Stimulated activated naive CD8-positive, alpha-beta T cell treated with anti-CD3 and anti-CD28 coated beads, Interleukin-15, Interleukin-2, amounts not matched to agents 100 ng/mL and 50 ng/mL, for 24 hours (primary cell): Measurements from ENCODE around the gene ADCY1.
"Not testable (repeated sequence)": the region's sequence is repeated elsewhere in the genome, so short reads cannot be mapped to it uniquely, and the experiment has no call there.

Experiments used
- H3K27ac Mint-ChIP-seq: one replicate; pipeline ENCODE4 v1.8.0; 2021; ENCODE audit warnings: mild to moderate bottlenecking, mixed read lengths
- H3K27me3 Mint-ChIP-seq: one replicate; pipeline ENCODE4 v1.8.0; 2021; ENCODE audit warnings: mixed read lengths
- H3K36me3 Mint-ChIP-seq: one replicate; pipeline ENCODE4 v1.8.0; 2021; ENCODE audit warnings: low read depth, mixed read lengths
- H3K4me1 Mint-ChIP-seq: one replicate; pipeline ENCODE4 v1.8.0; 2021; ENCODE audit warnings: low read depth, mixed read lengths
- H3K4me3 Mint-ChIP-seq: one replicate; pipeline ENCODE4 v1.8.0; 2021; ENCODE audit warnings: mild to moderate bottlenecking, mixed read lengths
- H3K9me3 Mint-ChIP-seq: one replicate; pipeline ENCODE4 v1.8.0; 2021; ENCODE audit warnings: mixed read lengths

The ADCY1 gene

GRCh38 chr7:45573661-45574415 is at the start of gene ADCY1:
Gene ADCY1, plus strand, starts transcription at chr7:45574368. Its CDS starts 176 bp downstream, at chr7:45574544.
- peaks cover 41% of the 10 kb centered on the region for H3K27me3 Mint-ChIP-seq
- H3K36me3 Mint-ChIP-seq: no peaks in the 10 kb centered on the region
- no peaks in the 10 kb centered on the region for H3K9me3 Mint-ChIP-seq
- H3K4me1 Mint-ChIP-seq: no peaks in the 10 kb centered on the region
- H3K27ac Mint-ChIP-seq: no peak within 1 kb of the TSS
- H3K4me3 Mint-ChIP-seq: peak within 1 kb of the TSS; percentile 22

- H3K36me3 Mint-ChIP-seq: no peaks in the 10 kb centered on the region
- no peaks in the 10 kb centered on the region for H3K4me1 Mint-ChIP-seq
- no peak overlapping the region for H3K4me3 Mint-ChIP-seq
- no peaks in the 10 kb centered on the region for H3K27me3 Mint-ChIP-seq
- no peak overlapping the region for H3K27ac Mint-ChIP-seq
- H3K9me3 Mint-ChIP-seq: no peaks in the 10 kb centered on the region
These were observed 49.7 kb upstream of the ADCY1 start for GRCh38 chr7:45524445-45524844.

GRCh38 chr7:45525057-45525456 is 49.1 kb upstream of the ADCY1 start:
- Mint-ChIP-seq H3K4me3 (no peak overlapping the region), H3K9me3 (no peaks in the 10 kb centered on the region), H3K4me1 (no peaks in the 10 kb centered on the region), H3K36me3 (no peaks in the 10 kb centered on the region), H3K27ac (no peak overlapping the region), H3K27me3 (no peaks in the 10 kb centered on the region)

GRCh38 chr7:45543473-45543872 is 30.7 kb upstream of the ADCY1 start:
- no peaks in the 10 kb centered on the region for H3K4me1 Mint-ChIP-seq
- no peak overlapping the region for H3K4me3 Mint-ChIP-seq
- H3K27me3 Mint-ChIP-seq: peaks cover 7% of the 10 kb centered on the region
- no peak overlapping the region for H3K27ac Mint-ChIP-seq
- no peaks in the 10 kb centered on the region for H3K36me3 Mint-ChIP-seq
- H3K9me3 Mint-ChIP-seq: peaks cover 11% of the 10 kb centered on the region

- not testable (repeated sequence) for H3K4me1 Mint-ChIP-seq, H3K27ac Mint-ChIP-seq, H3K36me3 Mint-ChIP-seq, H3K4me3 Mint-ChIP-seq, H3K27me3 Mint-ChIP-seq, H3K9me3 Mint-ChIP-seq
These were observed 29.0 kb upstream of the ADCY1 start for GRCh38 chr7:45545105-45545710.

GRCh38 chr7:45548917-45549316 is 25.3 kb upstream of the ADCY1 start:
- H3K27ac Mint-ChIP-seq, H3K27me3 Mint-ChIP-seq, H3K4me3 Mint-ChIP-seq, H3K9me3 Mint-ChIP-seq, H3K36me3 Mint-ChIP-seq, H3K4me1 Mint-ChIP-seq: not testable (repeated sequence)

GRCh38 chr7:45563401-45563800 is 10.8 kb upstream of the ADCY1 start:
- no peaks in the 10 kb centered on the region for H3K36me3 Mint-ChIP-seq
- no peak overlapping the region for H3K4me3 Mint-ChIP-seq

GRCh38 chr7:45563941-45564461 is 10.2 kb upstream of the ADCY1 start:
- H3K9me3 Mint-ChIP-seq: no peaks in the 10 kb centered on the region
- no peaks in the 10 kb centered on the region for H3K36me3 Mint-ChIP-seq
- no peaks in the 10 kb centered on the region for H3K4me1 Mint-ChIP-seq
- H3K27me3 Mint-ChIP-seq: peaks cover 4% of the 10 kb centered on the region
- H3K4me3 Mint-ChIP-seq: no peak overlapping the region
- H3K27ac Mint-ChIP-seq: no peak overlapping the region

More at GRCh38 chr7:45563401-45563800, 10.8 kb upstream of the ADCY1 start:
- Mint-ChIP-seq H3K9me3 (no peaks in the 10 kb centered on the region), H3K27me3 (peaks cover 4% of the 10 kb centered on the region), H3K4me1 (no peaks in the 10 kb centered on the region), H3K27ac (no peak overlapping the region)

GRCh38 chr7:45564485-45564884 is 9.7 kb upstream of the ADCY1 start:
- H3K27me3 Mint-ChIP-seq: peaks cover 4% of the 10 kb centered on the region
- H3K4me1 Mint-ChIP-seq: no peaks in the 10 kb centered on the region
- no peak overlapping the region for H3K27ac Mint-ChIP-seq
- H3K36me3 Mint-ChIP-seq: no peaks in the 10 kb centered on the region
- H3K4me3 Mint-ChIP-seq: no peak overlapping the region
- no peaks in the 10 kb centered on the region for H3K9me3 Mint-ChIP-seq

GRCh38 chr7:45564886-45565455 is 9.2 kb upstream of the ADCY1 start:
- Mint-ChIP-seq H3K9me3 (no peaks in the 10 kb centered on the region), H3K27me3 (peaks cover 4% of the 10 kb centered on the region), H3K36me3 (no peaks in the 10 kb centered on the region), H3K27ac (no peak overlapping the region), H3K4me1 (no peaks in the 10 kb centered on the region), H3K4me3 (no peak overlapping the region)

GRCh38 chr7:45566386-45566785 is 7.8 kb upstream of the ADCY1 start:
- no peak overlapping the region for H3K27ac Mint-ChIP-seq
- H3K4me1 Mint-ChIP-seq: no peaks in the 10 kb centered on the region
- H3K36me3 Mint-ChIP-seq: no peaks in the 10 kb centered on the region
- peaks cover 8% of the 10 kb centered on the region for H3K27me3 Mint-ChIP-seq
- no peak overlapping the region for H3K4me3 Mint-ChIP-seq
- H3K9me3 Mint-ChIP-seq: no peaks in the 10 kb centered on the region

GRCh38 chr7:45566961-45567360 is 7.2 kb upstream of the ADCY1 start:
- no peak overlapping the region for H3K27ac Mint-ChIP-seq
- H3K27me3 Mint-ChIP-seq: peaks cover 8% of the 10 kb centered on the region
- H3K9me3 Mint-ChIP-seq: no peaks in the 10 kb centered on the region
- no peaks in the 10 kb centered on the region for H3K36me3 Mint-ChIP-seq
- H3K4me1 Mint-ChIP-seq: no peaks in the 10 kb centered on the region
- no peak overlapping the region for H3K4me3 Mint-ChIP-seq

GRCh38 chr7:45567713-45568112 is 6.5 kb upstream of the ADCY1 start:
- Mint-ChIP-seq H3K36me3 (no peaks in the 10 kb centered on the region), H3K4me1 (no peaks in the 10 kb centered on the region)

GRCh38 chr7:45568536-45569289 is 5.5 kb upstream of the ADCY1 start:
- Mint-ChIP-seq H3K27ac (no peak overlapping the region), H3K4me1 (no peaks in the 10 kb centered on the region), H3K4me3 (no peak overlapping the region), H3K36me3 (no peaks in the 10 kb centered on the region), H3K9me3 (no peaks in the 10 kb centered on the region), H3K27me3 (peaks cover 20% of the 10 kb centered on the region)

More at GRCh38 chr7:45567713-45568112, 6.5 kb upstream of the ADCY1 start:
- Mint-ChIP-seq H3K4me3 (no peak overlapping the region), H3K27me3 (peaks cover 13% of the 10 kb centered on the region), H3K9me3 (no peaks in the 10 kb centered on the region), H3K27ac (no peak overlapping the region)

- H3K27ac Mint-ChIP-seq: no peak overlapping the region
- no peaks in the 10 kb centered on the region for H3K9me3 Mint-ChIP-seq
- no peak overlapping the region for H3K4me3 Mint-ChIP-seq
- no peaks in the 10 kb centered on the region for H3K4me1 Mint-ChIP-seq
- peaks cover 22% of the 10 kb centered on the region for H3K27me3 Mint-ChIP-seq
- H3K36me3 Mint-ChIP-seq: no peaks in the 10 kb centered on the region
These were observed 4.9 kb upstream of the ADCY1 start for GRCh38 chr7:45569290-45569685.
